SK-N-SH (cell line): ENCODE data around the gene DOCK10.

Experiments used
- CHD2 ChIP-seq: fragments of 150-350 bp; IDR thresholded peaks from 2 replicates; pipeline ENCODE4 v1.6.1; 2018; ENCODE audit warnings: low read length; ENCODE audit not compliant: partially characterized antibody
- FOXJ3 ChIP-seq: sonication (generic); formaldehyde crosslinking; IDR thresholded peaks from 2 replicates; pipeline ENCODE4 v1.5.1; 2020; ENCODE audit warnings: mild to moderate bottlenecking, missing genetic modification reagents
- JUND ChIP-seq: IDR thresholded peaks from 2 replicates; pipeline ENCODE4 v1.4.0; 2012
- SMC3 ChIP-seq: IDR thresholded peaks from 2 replicates; pipeline ENCODE4 v1.6.1; 2012; ENCODE audit warnings: low read depth, low read length, improper control_type of control experiment
- YY1 ChIP-seq: IDR thresholded peaks from 2 replicates; pipeline ENCODE4 v1.4.0; 2012; ENCODE audit warnings: low read depth, mild to moderate bottlenecking
- TF ChIP-seq, protein P1 (sequence below): fragments of 200-600 bp; sonication (generic); IDR thresholded peaks from 2 replicates; pipeline ENCODE4 v1.6.1; 2017; ENCODE audit warnings: antibody characterized with exemption, mild to moderate bottlenecking, moderate library complexity
- TF ChIP-seq, protein P2 (sequence below): fragments of 150-350 bp; IDR thresholded peaks from 2 replicates; pipeline ENCODE4 v1.6.1; 2017; ENCODE audit warnings: antibody characterized with exemption, low read length, low read depth, borderline replicate concordance

DNA sequence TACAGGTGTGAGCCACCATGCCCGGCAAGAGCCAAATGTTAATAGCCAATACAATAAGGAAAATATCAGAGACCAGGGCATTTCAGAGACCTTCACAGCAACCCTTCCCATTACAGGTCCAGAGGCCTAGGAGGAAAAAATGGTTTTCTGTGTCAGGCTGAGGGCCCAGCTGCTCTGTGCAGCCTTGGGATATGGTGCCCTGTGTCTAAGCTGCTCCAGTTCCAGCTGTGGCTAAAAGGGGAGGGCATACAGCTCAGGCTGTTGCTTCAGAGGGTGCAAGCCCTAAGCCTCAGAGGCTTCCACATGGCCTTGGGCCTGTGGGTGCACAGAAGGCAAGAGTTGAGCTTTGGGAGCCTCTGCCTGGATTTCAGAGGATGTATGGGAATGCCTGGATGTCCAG is 306.0 kb downstream of the DOCK10 start:
- TF ChIP-seq CHD2: no peak
- TF ChIP-seq FOXJ3 (CRISPR knock-in tag): no peak
- TF ChIP-seq, protein P1, sequence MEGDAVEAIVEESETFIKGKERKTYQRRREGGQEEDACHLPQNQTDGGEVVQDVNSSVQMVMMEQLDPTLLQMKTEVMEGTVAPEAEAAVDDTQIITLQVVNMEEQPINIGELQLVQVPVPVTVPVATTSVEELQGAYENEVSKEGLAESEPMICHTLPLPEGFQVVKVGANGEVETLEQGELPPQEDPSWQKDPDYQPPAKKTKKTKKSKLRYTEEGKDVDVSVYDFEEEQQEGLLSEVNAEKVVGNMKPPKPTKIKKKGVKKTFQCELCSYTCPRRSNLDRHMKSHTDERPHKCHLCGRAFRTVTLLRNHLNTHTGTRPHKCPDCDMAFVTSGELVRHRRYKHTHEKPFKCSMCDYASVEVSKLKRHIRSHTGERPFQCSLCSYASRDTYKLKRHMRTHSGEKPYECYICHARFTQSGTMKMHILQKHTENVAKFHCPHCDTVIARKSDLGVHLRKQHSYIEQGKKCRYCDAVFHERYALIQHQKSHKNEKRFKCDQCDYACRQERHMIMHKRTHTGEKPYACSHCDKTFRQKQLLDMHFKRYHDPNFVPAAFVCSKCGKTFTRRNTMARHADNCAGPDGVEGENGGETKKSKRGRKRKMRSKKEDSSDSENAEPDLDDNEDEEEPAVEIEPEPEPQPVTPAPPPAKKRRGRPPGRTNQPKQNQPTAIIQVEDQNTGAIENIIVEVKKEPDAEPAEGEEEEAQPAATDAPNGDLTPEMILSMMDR: no peak
- TF ChIP-seq, protein P2, sequence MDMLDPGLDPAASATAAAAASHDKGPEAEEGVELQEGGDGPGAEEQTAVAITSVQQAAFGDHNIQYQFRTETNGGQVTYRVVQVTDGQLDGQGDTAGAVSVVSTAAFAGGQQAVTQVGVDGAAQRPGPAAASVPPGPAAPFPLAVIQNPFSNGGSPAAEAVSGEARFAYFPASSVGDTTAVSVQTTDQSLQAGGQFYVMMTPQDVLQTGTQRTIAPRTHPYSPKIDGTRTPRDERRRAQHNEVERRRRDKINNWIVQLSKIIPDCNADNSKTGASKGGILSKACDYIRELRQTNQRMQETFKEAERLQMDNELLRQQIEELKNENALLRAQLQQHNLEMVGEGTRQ: no peak
- TF ChIP-seq SMC3: no peak
- TF ChIP-seq YY1: no peak
- TF ChIP-seq JUND: no peak
